K562 (cell line): ENCODE results near the gene CASKIN1. TPM values are rescaled to one million over a fixed set of nuclear protein-coding genes. Genes with fewer than 3 reads are reported as not detected.

Experiments
- BACH1 ChIP-seq: fragments of 200-800 bp; sonication (Bioruptor generic); IDR thresholded peaks from 2 replicates; pipeline ENCODE4 v1.6.1; 2016; ENCODE audit warnings: missing genetic modification characterization, missing compliant biosample characterization
- CBFA2T3 ChIP-seq: fragments of 450-650 bp; IDR thresholded peaks from 2 replicates; pipeline ENCODE4 v1.6.1; 2017
- CREM ChIP-seq: IDR thresholded peaks from 2 replicates; pipeline ENCODE4 v1.6.1; 2014; ENCODE audit warnings: antibody characterized with exemption, low read depth
- KAT7 ChIP-seq: sonication (generic); formaldehyde crosslinking; IDR thresholded peaks from 2 replicates; pipeline ENCODE4 v1.8.0; 2022; ENCODE audit warnings: missing genetic modification reagents, mild to moderate bottlenecking, borderline replicate concordance
- NCOR1 ChIP-seq: fragments of 450-650 bp; IDR thresholded peaks from 2 replicates; pipeline ENCODE4 v1.6.1; 2016; ENCODE audit warnings: mild to moderate bottlenecking, moderate library complexity
- NFXL1 ChIP-seq: fragments of 450-650 bp; formaldehyde crosslinking; IDR thresholded peaks from 2 replicates; pipeline ENCODE4 v1.4.0; 2021; ENCODE audit warnings: mild to moderate bottlenecking
- NR2C1 ChIP-seq, 2 experiments: fragments of 450-650 bp; IDR thresholded peaks; 2 replicates each; pipeline ENCODE4 v1.6.1; 2017; ENCODE audit warnings: mild to moderate bottlenecking in 2 of 2, antibody characterized with exemption in 1 of 2, inconsistent platforms in 1 of 2, missing compliant biosample characterization in 1 of 2, missing genetic modification characterization in 1 of 2
- PCBP2 ChIP-seq: fragments of 200-400 bp; formaldehyde crosslinking; IDR thresholded peaks from 2 replicates; pipeline ENCODE4 v1.6.1; 2018; ENCODE audit warnings: low read length, low read depth, mild to moderate bottlenecking, moderate library complexity; ENCODE audit not compliant: poor library complexity, severe bottlenecking
- PML ChIP-seq: IDR thresholded peaks from 2 replicates; pipeline ENCODE4 v1.6.1; 2012; ENCODE audit warnings: low read length, inconsistent platforms
- SIN3A ChIP-seq, 2 experiments: fragments of 150-350 bp in 1 of 2; IDR thresholded peaks; 2 replicates each; pipeline ENCODE4 v1.6.1; 2011 to 2016; ENCODE audit warnings: borderline replicate concordance in 2 of 2, low read depth in 2 of 2, low read length in 2 of 2, mild to moderate bottlenecking in 2 of 2, moderate library complexity in 2 of 2; ENCODE audit not compliant: control insufficient read depth in 1 of 2
- SIN3B ChIP-seq: fragments of 450-650 bp; IDR thresholded peaks from 2 replicates; pipeline ENCODE4 v1.6.1; 2017; ENCODE audit warnings: low read depth, mild to moderate bottlenecking, moderate library complexity
- SPI1 ChIP-seq: IDR thresholded peaks from 2 replicates; pipeline ENCODE4 v1.6.1; 2011; ENCODE audit warnings: low read depth, low read length, control low read depth, borderline replicate concordance
- SREBF1 ChIP-seq: fragments of 150-350 bp; IDR thresholded peaks from 2 replicates; pipeline ENCODE4 v1.6.1; 2014; ENCODE audit warnings: antibody characterized with exemption, low read depth, low read length, borderline replicate concordance
- ZC3H8 ChIP-seq: fragments of 450-650 bp; IDR thresholded peaks from 2 replicates; pipeline ENCODE4 v1.6.1; 2017
- ZNF584 ChIP-seq: fragments of 200-800 bp; sonication (Bioruptor generic); IDR thresholded peaks from 2 replicates; pipeline ENCODE4 v1.6.1; 2016; ENCODE audit warnings: low read depth, mild to moderate bottlenecking, missing genetic modification characterization, missing compliant biosample characterization
- ZNF717 ChIP-seq: fragments of 250-450 bp; sonication (Bioruptor Pico); IDR thresholded peaks from 2 replicates; pipeline ENCODE4 v1.5.0; 2021
- polyA plus RNA-seq, 8 experiments: library from polyadenylated mRNA; depleted of rRNA in 4 of 8; stranded (reverse) in 5 of 8; unstranded in 3 of 8; fragments of >200 nt; fragmentation: Nextera tagmentation in 2 of 8; fragmentation: Illumina TruSeq in 1 of 8; extraction: Ambion mirVana in 2 of 8; extraction: Trizol in 1 of 8; gene quantifications; 2 replicates each; pipeline versions ENCODE4 v1.2.1 to v1.2.3, GENCODE V29; 2011 to 2014; ENCODE audit warnings: inconsistent platforms in 1 of 8, missing spikeins in 1 of 8
- total RNA-seq, 7 experiments: library from RNA; depleted of rRNA in 6 of 7; stranded (reverse); fragments of >200 nt in 6 of 7; fragmentation: Illumina TruSeq in 2 of 7; extraction: Trizol in 2 of 7; gene quantifications; 2 replicates each; pipeline versions ENCODE4 v1.2.1 to v1.2.3, GENCODE V29; 2011 to 2021; ENCODE audit warnings: low replicate concordance in 1 of 7
- TF ChIP-seq, protein P1 (sequence below): sonication (generic); formaldehyde crosslinking; IDR thresholded peaks from 2 replicates; pipeline ENCODE4 v1.9.0; 2022; ENCODE audit warnings: mild to moderate bottlenecking, missing genetic modification reagents
- TF ChIP-seq, protein P2 (sequence below): sonication (generic); IDR thresholded peaks from 2 replicates; pipeline ENCODE4 v1.6.1; 2016
- TF ChIP-seq, protein P3 (sequence below): fragments of 450-650 bp; conservative IDR thresholded peaks from 2 replicates; pipeline ENCODE4 v1.6.1; 2016; ENCODE audit warnings: missing genetic modification characterization, low read depth, mild to moderate bottlenecking, control low read depth, missing compliant biosample characterization
- TF ChIP-seq, protein P4 (sequence below): sonication (generic); formaldehyde crosslinking; IDR thresholded peaks from 2 replicates; pipeline ENCODE4 v1.8.0; 2022; ENCODE audit warnings: missing genetic modification reagents, mild to moderate bottlenecking, moderate library complexity, borderline replicate concordance
- TF ChIP-seq, protein P5 (sequence below), 2 experiments: fragments of 450-650 bp; conservative IDR thresholded peaks; 2 replicates each; pipeline ENCODE4 v1.6.1; 2017; ENCODE audit warnings: mild to moderate bottlenecking in 2 of 2, moderate library complexity in 2 of 2

The CASKIN1 gene
- total and polyA plus RNA-seq, 9 of the 15 experiments (the other 6 are each of a cell fraction or from before 2014, with no cell fraction given) = 0.15 to 4.5 (median 1.5) TPM; not detected in 2

DNA sequence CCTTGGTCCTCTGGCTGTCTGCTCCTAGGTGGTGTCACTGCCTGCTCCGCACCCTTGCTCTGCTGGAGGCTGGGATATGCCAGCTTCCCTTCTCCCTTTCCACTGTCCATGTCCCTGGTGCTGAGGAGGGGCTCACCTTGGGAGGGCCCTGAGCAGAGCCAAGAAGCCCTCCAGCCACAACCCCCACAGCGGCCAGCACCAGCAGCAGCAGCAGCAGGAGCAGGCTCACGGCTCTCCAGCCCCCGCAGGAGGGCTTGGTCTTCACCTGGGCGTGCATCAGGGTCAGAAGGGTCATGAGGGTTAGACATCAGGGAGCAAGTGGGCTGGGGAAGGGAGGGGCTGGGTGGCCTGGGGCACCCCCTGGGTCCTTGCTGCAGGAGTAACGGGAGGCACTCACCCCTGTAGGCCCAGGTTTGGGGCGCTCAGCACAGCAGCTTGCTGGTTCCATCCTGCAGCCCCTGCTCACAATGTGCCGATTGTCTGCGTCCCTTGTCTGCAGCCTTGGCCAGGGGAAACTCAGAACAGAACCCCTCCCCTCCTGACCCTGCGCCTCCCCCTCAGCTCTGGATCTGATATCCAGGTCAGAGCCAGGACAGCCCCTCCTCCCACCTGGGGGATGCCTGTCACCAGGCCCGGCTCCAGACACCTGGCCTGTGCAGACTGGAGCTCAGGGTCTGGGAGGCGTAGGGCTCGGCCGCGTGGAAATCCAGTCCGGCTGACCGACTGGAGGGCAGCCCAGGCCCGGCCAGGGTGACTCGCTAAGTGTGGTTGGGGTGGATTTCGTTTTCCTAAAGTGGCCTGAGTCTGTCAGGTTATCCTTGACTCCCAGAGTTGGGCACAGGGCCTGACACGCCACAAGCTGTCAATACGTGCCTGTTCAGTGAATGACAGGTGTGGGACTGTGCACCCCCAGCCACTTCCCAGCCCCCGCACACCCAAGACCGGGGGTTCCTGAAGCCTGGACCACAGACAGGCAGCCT lies 14.3 kb upstream of the CASKIN1 start, which contains the start of gene BRICD5 (continued):
- TF ChIP-seq, protein P1, sequence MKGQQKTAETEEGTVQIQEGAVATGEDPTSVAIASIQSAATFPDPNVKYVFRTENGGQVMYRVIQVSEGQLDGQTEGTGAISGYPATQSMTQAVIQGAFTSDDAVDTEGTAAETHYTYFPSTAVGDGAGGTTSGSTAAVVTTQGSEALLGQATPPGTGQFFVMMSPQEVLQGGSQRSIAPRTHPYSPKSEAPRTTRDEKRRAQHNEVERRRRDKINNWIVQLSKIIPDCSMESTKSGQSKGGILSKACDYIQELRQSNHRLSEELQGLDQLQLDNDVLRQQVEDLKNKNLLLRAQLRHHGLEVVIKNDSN (CRISPR knock-in tag) = peak; percentile 12; the same call in 1 of the 2 replicates
- TF ChIP-seq KAT7 = 0 out of 2 replicates have a peak, but pooled peaks have one; percentile 52
- peak; percentile 34 for TF ChIP-seq CREM
- no peak for TF ChIP-seq SREBF1
- TF ChIP-seq SPI1 = no peak
- no peak for TF ChIP-seq ZC3H8
- TF ChIP-seq, protein P2, sequence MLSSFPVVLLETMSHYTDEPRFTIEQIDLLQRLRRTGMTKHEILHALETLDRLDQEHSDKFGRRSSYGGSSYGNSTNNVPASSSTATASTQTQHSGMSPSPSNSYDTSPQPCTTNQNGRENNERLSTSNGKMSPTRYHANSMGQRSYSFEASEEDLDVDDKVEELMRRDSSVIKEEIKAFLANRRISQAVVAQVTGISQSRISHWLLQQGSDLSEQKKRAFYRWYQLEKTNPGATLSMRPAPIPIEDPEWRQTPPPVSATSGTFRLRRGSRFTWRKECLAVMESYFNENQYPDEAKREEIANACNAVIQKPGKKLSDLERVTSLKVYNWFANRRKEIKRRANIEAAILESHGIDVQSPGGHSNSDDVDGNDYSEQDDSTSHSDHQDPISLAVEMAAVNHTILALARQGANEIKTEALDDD = no peak
- TF ChIP-seq, protein P3, sequence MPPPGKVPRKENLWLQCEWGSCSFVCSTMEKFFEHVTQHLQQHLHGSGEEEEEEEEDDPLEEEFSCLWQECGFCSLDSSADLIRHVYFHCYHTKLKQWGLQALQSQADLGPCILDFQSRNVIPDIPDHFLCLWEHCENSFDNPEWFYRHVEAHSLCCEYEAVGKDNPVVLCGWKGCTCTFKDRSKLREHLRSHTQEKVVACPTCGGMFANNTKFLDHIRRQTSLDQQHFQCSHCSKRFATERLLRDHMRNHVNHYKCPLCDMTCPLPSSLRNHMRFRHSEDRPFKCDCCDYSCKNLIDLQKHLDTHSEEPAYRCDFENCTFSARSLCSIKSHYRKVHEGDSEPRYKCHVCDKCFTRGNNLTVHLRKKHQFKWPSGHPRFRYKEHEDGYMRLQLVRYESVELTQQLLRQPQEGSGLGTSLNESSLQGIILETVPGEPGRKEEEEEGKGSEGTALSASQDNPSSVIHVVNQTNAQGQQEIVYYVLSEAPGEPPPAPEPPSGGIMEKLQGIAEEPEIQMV (tag) = no peak
- TF ChIP-seq, protein P4, sequence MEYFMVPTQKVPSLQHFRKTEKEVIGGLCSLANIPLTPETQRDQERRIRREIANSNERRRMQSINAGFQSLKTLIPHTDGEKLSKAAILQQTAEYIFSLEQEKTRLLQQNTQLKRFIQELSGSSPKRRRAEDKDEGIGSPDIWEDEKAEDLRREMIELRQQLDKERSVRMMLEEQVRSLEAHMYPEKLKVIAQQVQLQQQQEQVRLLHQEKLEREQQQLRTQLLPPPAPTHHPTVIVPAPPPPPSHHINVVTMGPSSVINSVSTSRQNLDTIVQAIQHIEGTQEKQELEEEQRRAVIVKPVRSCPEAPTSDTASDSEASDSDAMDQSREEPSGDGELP = peak; percentile 59; the same call in 1 of the 2 replicates
- TF ChIP-seq SIN3A (IDR thresholded peaks at IDR 0.05; ENCODE audit: borderline replicate concordance in 2 of 2, control insufficient read depth in 1 of 2, low read depth in 2 of 2, low read length in 2 of 2) = no peak; a peak in 1 of 4 replicates
- no peak for TF ChIP-seq ZNF584 (CRISPR knock-in tag)
- TF ChIP-seq NR2C1 (IDR thresholded peaks at IDR 0.05) = 0 out of 2 replicates have a peak, but pooled peaks have one; percentile 21
- peak; percentile 41; the same call in 1 of the 2 replicates for TF ChIP-seq NR2C1 (tag; IDR thresholded peaks at IDR 0.05)
- TF ChIP-seq, protein P5, sequence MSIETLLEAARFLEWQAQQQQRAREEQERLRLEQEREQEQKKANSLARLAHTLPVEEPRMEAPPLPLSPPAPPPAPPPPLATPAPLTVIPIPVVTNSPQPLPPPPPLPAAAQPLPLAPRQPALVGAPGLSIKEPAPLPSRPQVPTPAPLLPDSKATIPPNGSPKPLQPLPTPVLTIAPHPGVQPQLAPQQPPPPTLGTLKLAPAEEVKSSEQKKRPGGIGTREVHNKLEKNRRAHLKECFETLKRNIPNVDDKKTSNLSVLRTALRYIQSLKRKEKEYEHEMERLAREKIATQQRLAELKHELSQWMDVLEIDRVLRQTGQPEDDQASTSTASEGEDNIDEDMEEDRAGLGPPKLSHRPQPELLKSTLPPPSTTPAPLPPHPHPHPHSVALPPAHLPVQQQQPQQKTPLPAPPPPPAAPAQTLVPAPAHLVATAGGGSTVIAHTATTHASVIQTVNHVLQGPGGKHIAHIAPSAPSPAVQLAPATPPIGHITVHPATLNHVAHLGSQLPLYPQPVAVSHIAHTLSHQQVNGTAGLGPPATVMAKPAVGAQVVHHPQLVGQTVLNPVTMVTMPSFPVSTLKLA (conservative IDR thresholded peaks at IDR 0.05) = peak in 1 of 2 experiments; percentile 61; a peak in 2 of 4 replicates
- TF ChIP-seq ZNF717 (CRISPR knock-in tag) = no peak
- TF ChIP-seq SIN3B = no peak
- TF ChIP-seq NCOR1 = peak; percentile 53
- TF ChIP-seq NFXL1 = no peak
- TF ChIP-seq PML = peak; percentile 3; the same call in 1 of the 2 replicates
- TF ChIP-seq PCBP2 = no peak
- peak; percentile 54 for TF ChIP-seq CBFA2T3
- TF ChIP-seq BACH1 (tag) = no peak
